ENCODE measurements around the gene SMIM35.

SMIM35 gene

DNA sequence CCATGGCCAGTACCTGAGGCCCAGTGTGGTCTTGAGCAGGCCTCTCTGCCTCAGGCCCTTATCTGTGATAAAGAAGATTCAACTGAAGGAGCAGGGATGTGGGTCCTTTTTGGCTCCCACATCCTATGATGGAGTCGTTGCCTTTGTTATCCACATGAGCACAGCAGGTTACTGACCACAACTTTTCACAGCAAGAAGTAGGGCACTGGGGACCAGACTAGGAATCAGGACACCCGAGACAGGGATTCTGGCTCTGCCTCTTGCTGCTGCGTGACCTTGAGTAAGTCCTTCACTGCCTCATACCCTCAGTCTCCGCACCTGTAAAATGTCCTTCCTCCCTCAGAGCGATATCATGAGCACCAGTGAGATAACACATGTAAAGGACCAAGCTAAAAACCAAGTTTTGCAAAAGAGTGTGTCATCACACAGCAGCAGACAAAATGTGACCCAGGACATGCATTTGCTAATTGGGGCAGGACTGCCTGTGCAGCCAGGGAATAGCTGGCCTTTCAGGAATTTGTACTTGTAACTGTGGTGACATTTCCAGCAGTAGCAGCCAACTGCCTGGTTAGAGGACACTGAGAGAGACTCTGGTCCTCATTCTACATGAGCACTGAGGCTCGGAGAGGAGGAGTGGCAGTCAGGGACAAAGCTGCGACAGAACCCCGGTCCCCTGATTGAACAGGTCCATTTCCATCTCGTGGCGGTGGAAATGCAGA is 13.2 kb upstream of the SMIM35 start:
- H3K4me1 Mint-ChIP-seq, result no peaks in the 10 kb centered on the region
- peaks cover 0 to 14% of the 10 kb centered on the region in 2 donors for H3K27me3 Mint-ChIP-seq
- no peak for DNase-seq
- ATAC-seq (replicated peaks), result no peak
- no peak overlapping the region for H3K4me3 Mint-ChIP-seq
- H3K36me3 Mint-ChIP-seq, result no peaks in the 10 kb centered on the region
- H3K9me3 Mint-ChIP-seq, result no peaks in the 10 kb centered on the region
- H3K27ac Mint-ChIP-seq, result no peak overlapping the region

DNA sequence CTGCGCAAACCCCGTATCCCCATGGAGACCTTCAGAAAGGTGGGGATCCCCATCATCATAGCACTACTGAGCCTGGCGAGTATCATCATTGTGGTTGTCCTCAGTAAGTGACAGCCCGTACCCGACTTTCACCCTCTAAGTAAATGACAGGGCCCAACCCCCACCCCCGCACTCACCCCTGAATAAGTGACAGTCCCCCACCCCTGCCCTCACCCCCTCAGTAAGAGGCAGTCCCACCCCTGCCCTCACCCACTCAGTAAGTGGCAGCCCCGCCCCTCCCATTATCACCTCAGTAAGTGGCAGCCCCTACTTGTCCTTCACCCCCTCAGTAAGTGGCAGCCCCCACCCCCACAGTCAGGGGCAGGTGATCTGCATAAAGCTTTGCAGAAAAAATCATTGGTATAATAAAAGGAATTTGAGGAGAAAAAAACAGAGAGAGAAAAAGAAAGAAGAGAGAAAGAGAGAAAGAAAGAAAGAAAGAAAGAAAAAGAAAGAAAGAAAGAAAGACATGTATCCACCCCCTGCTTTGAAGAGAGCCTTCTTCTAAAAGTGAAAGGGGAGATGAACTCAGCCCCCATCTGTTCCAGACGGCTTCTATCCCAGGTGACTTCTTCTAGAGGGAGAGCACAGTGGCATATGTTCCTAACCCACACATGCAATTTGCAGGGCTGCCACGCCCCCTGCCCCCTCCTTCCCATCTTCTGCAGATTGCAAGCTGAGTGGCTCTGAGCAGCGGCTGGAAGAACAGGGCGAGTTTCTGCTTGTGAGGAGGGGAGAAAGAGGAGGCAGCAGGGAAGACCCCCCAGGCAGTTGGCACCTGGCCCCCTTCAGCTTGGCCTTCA is 12.5 kb upstream of the SMIM35 start:
- Mint-ChIP-seq H3K4me1 (no peaks in the 10 kb centered on the region), H3K4me3 (no peak overlapping the region), H3K36me3 (no peaks in the 10 kb centered on the region), H3K27ac (no peak overlapping the region), H3K9me3 (no peaks in the 10 kb centered on the region), H3K27me3 (peaks cover 0 to 14% of the 10 kb centered on the region in 2 donors)
- ATAC-seq (replicated peaks), result no peak
- DNase-seq, result no peak

DNA sequence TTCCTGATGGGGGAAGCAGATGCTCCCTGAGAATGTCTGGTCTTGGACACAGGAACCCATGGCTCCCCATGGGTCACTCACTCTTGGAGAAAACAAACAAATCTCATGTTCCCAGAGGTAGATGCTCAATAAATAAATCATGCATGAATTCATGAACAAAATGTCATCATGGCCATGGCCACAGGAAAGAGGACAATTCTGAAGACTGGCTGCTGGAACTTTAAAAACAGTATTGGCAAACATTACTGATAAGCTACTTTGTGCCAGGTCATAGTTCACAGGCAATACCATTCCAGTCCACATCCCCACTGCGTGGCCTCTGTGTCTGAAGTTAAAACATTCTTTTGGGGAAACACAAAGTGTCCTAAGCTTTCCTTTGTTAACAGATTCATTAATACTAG is 9.2 kb upstream of the SMIM35 start:
- no peak overlapping the region for H3K4me3 Mint-ChIP-seq
- H3K27me3 Mint-ChIP-seq, result peaks cover 0 to 14% of the 10 kb centered on the region in 2 donors
- no peak for ATAC-seq (replicated peaks)
- no peak overlapping the region for H3K27ac Mint-ChIP-seq
- H3K36me3 Mint-ChIP-seq, result no peaks in the 10 kb centered on the region
- no peaks in the 10 kb centered on the region for H3K9me3 Mint-ChIP-seq
- H3K4me1 Mint-ChIP-seq, result no peaks in the 10 kb centered on the region
- no peak for DNase-seq

DNA sequence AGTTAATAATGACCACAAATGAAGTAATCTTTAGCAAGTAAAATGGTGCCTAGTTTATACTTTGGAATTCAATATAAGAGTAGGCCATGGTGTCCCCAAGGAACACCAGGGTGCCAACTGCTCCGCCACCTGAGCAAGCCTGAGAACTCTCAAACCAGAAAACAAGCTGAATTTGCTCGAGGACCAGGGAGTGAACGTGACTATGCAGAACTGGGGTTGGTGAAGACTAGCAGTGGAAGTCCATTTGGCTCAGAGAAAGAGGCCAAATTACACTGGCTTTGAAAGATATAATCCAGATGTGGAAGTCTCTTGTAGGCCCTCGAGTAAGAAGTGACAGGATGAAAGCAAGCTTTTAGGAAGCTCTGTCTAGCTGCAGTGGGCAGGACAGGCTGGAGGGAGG is 8.7 kb upstream of the SMIM35 start:
- H3K36me3 Mint-ChIP-seq, result no peaks in the 10 kb centered on the region
- no peaks in the 10 kb centered on the region for H3K9me3 Mint-ChIP-seq
- H3K4me1 Mint-ChIP-seq, result no peaks in the 10 kb centered on the region
- H3K4me3 Mint-ChIP-seq, result no peak overlapping the region
- H3K27ac Mint-ChIP-seq, result no peak overlapping the region
- DNase-seq, result no peak
- peaks cover 0 to 14% of the 10 kb centered on the region in 2 donors for H3K27me3 Mint-ChIP-seq
- ATAC-seq (replicated peaks), result no peak

DNA sequence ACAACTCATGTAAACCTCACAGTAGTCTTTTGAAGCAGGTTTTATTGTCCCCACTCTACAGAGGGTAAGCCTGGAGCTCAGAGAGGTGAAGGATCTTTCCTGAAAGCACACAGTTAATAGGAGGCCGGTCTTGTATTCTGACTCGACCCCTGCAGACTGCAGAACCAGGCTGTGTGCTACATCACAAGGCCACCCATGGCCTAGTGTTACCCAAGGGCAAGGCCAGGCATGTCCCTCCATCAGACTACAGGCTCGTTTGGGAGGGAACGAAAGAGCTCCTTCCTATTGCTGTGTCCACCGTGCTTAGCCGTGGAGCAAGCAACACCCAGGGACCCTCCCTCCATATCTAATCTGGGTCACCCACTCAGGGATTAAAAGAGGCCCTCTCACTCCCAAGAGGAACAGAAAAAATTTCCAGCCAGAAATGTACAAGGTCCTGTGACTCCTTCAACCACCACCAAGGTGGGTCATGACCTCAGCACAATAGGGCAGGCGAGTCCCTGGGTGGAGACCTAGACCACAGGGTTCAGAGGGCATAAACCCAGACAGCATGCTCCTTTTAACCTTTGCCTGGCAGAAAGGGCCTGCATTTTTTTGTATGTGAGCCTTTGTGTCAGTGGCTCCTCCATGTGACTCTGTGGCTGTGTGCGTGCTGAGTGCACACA is 6.3 kb upstream of the SMIM35 start:
- Mint-ChIP-seq H3K27ac (no peak overlapping the region), H3K9me3 (peaks cover 0 to 5% of the 10 kb centered on the region in 2 donors), H3K4me3 (no peak overlapping the region), H3K27me3 (peaks cover 0 to 11% of the 10 kb centered on the region in 2 donors), H3K36me3 (peaks cover 5 to 6% of the 10 kb centered on the region in 2 donors), H3K4me1 (peaks cover 9 to 10% of the 10 kb centered on the region in 2 donors)
- DNase-seq (no peak), ATAC-seq (replicated peaks) (peak; percentile 42 to 47)

DNA sequence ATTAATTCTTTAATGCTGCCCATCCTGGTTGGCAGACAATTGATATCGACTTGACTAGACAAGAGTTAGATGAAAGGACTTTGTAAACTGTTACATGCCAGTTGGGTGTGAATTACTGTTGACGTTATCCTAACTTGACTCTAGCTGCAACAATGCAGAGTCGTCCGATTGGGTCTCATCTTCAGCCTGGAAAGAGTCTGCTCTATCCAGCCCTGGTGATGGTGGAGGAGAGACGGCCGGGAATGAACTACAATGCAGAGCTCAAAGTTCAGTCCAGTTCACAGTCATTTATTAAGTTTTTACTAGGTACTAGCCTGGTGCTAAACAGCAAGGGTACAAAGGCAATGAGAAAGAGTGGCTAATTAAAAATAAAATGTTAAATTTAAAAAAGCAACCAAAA is 4.9 kb upstream of the SMIM35 start:
- Mint-ChIP-seq H3K4me1 (peaks cover 9 to 10% of the 10 kb centered on the region in 2 donors), H3K27me3 (peaks cover 0 to 4% of the 10 kb centered on the region in 2 donors), H3K4me3 (no peak overlapping the region), H3K9me3 (peaks cover 4 to 13% of the 10 kb centered on the region in 2 donors), H3K27ac (no peak overlapping the region), H3K36me3 (peaks cover 13% of the 10 kb centered on the region in 2 donors)
- DNase-seq, result no peak
- no peak for ATAC-seq (replicated peaks)

DNA sequence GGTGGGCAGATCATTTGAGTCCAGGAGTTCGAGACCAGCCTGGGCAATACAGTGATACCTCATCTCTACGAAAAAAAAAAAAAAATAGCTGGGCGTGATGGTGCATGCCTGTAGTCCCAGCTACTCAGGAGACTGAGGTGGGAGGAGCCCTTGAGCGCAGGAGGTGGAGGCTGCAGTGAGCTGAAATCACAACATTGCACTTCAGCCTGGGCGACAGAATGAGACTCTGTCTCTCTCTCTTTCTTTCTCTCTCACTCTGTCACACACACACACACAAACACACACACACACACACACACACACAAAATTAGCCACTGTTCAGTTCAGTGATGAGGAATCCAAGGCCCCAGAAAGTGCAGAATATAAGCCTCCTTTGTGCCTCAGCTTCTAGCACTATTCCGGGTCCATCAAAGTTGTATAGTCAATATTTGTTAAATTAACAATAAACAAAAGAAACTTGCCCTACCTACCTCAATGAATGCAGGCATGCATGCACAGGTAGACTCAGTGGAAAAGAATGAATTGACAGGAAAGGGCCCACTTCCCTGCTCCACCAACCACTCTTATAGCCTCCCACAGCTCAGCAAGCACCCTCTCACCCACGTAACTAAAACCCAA is 3.9 kb upstream of the SMIM35 start:
- Mint-ChIP-seq H3K27ac (no peak overlapping the region), H3K36me3 (peaks cover 17 to 18% of the 10 kb centered on the region in 2 donors), H3K4me3 (no peak overlapping the region), H3K27me3 (no peaks in the 10 kb centered on the region), H3K4me1 (peaks cover 9 to 10% of the 10 kb centered on the region in 2 donors), H3K9me3 (peaks cover 9 to 17% of the 10 kb centered on the region in 2 donors)
- DNase-seq, result no peak
- no peak for ATAC-seq (replicated peaks)

DNA sequence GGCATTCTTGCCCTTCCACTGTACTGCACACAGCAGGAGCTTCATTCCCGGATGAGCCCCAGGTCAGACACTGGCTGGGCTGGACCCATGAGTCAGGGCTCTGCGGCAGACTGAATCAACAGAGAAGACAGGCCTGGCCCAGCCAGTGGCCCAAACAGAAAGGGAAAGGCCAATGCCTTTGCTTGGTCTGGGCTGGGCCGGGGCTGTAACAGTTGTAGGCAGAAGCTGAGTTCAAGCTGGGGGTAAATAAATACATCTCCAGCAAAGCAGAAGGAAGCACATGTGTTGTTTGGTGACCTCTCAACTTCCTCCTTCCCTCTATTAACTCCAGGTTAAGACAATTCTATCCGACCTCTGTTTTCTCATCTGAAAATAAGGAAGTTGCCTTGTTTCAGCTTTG is 1.8 kb upstream of the SMIM35 start:
- DNase-seq (no peak), ATAC-seq (replicated peaks) (peak; percentile 27 to 35)
- H3K9me3 Mint-ChIP-seq, result peaks cover 9 to 17% of the 10 kb centered on the region in 2 donors
- no peak overlapping the region for H3K4me3 Mint-ChIP-seq
- peaks cover 12 to 16% of the 10 kb centered on the region in 2 donors for H3K4me1 Mint-ChIP-seq
- peaks cover 17 to 18% of the 10 kb centered on the region in 2 donors for H3K36me3 Mint-ChIP-seq
- no peak overlapping the region for H3K27ac Mint-ChIP-seq
- no peaks in the 10 kb centered on the region for H3K27me3 Mint-ChIP-seq

DNA sequence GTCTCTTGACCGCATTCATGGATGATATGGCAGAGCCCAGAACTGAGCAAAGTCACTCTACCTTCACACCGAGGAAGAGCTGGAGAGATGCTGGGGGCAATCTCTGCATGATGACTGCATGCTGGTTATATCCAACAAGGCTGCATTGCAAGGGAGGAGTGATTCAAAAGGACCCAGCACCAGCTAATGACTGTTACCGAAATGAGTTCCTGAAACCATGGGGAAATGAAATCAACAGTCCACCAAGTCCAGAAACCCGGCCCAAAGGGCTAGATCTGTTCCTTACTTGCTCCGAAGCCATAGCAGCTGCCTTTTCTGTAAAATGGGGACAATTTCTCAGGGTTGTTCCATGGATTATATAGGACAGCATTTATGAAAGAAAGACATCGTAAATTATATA is 1.2 kb upstream of the SMIM35 start:
- H3K27me3 Mint-ChIP-seq, result no peaks in the 10 kb centered on the region
- ATAC-seq (replicated peaks), result no peak
- H3K4me1 Mint-ChIP-seq, result peaks cover 15 to 16% of the 10 kb centered on the region in 2 donors
- DNase-seq, result no peak
- H3K27ac Mint-ChIP-seq, result no peak overlapping the region
- H3K9me3 Mint-ChIP-seq, result peaks cover 9 to 17% of the 10 kb centered on the region in 2 donors
- peaks cover 17 to 18% of the 10 kb centered on the region in 2 donors for H3K36me3 Mint-ChIP-seq
- no peak overlapping the region for H3K4me3 Mint-ChIP-seq

DNA sequence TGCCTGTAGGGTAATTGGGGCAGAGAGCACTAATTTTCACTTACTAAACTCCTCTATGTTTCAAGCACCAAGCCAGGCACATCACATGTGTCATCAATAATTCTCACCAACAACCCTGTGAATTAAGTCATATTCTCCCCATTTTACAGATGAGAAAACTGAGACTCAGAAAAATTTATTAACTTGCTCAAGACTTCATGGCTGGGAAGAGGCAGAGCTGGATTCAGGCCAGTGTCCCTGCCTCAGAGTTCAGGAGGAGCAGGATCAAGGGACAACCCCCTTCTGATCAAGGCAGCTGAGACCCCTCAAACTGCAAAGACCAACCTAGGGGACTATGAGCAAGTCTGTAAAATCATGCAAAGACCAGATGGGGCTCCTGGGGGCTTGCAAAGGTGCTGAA is 2.1 kb downstream of the SMIM35 start:
- peaks cover 9 to 17% of the 10 kb centered on the region in 2 donors for H3K9me3 Mint-ChIP-seq
- no peak overlapping the region for H3K4me3 Mint-ChIP-seq
- peaks cover 17 to 18% of the 10 kb centered on the region in 2 donors for H3K36me3 Mint-ChIP-seq
- H3K27me3 Mint-ChIP-seq, result peaks cover 4 to 19% of the 10 kb centered on the region in 2 donors
- H3K27ac Mint-ChIP-seq, result no peak overlapping the region
- no peak for ATAC-seq (replicated peaks)
- peaks cover 16% of the 10 kb centered on the region in 2 donors for H3K4me1 Mint-ChIP-seq
- DNase-seq, result no peak

DNA sequence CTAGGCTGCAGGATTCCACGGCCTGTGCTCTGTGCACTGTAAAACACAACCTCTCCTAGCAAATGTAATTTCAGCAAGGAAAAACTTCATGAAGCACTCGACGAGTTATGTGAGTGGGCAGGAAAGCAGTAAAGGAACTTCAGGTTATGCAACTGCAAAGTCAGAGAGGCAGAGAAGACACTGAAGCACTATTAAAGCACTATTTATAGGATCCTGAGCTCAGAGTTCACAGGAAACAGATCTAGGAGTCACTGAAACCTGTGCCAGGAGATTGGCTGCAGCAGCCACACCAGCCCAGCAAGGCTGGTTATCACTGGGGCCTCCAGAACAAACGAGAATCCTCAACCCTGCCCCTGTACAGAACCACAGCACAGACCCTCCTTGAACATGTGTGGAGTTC is 2.5 kb downstream of the SMIM35 start:
- peaks cover 17 to 18% of the 10 kb centered on the region in 2 donors for H3K36me3 Mint-ChIP-seq
- H3K27ac Mint-ChIP-seq, result no peak overlapping the region

DNA sequence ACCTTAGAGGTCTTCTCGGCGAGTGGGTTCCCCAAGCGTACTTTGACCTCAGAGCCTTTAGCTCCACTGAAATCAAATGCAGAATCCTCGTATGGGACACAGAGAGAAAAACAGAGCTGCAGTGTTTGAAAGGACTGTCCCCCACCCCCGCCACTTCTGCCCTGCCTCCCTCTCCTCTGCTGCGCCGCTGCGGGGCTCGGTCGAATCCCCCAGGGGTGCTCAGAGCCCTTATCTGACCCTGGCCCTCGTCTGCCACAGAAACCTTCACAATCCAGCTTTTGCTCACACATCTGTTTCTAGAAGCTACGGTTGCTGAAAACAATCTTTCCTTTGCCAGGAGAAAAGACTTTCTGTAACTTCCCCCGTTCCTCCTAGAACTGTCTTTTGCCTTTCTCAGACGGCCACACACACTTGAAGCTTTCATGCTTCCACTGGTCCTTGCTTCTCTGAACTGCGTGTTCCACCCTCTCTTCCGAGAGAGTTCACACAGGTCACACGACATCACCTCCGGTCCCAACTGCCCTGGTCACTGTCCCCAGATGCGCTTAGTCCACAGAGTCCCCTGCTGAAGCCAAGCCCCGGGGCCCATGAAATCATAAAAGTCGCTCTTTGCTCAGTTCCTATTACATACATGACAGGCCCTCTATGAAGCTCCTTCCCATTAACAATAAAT is 3.7 kb downstream of the SMIM35 start:
- ATAC-seq (replicated peaks) (peak in 1 of 2 donors; percentile 39), DNase-seq (no peak)
- H3K4me3 Mint-ChIP-seq, result no peak overlapping the region
- no peak overlapping the region for H3K27ac Mint-ChIP-seq
- H3K27me3 Mint-ChIP-seq, result peaks cover 4 to 25% of the 10 kb centered on the region in 2 donors
- H3K9me3 Mint-ChIP-seq, result peaks cover 9 to 12% of the 10 kb centered on the region in 2 donors
- H3K4me1 Mint-ChIP-seq, result peaks cover 6 to 7% of the 10 kb centered on the region in 2 donors
- peaks cover 12% of the 10 kb centered on the region in 2 donors for H3K36me3 Mint-ChIP-seq

More for the DNA sequence above, 2.5 kb downstream of the SMIM35 start:
- peaks cover 4 to 19% of the 10 kb centered on the region in 2 donors for H3K27me3 Mint-ChIP-seq
- no peak overlapping the region for H3K4me3 Mint-ChIP-seq
- H3K9me3 Mint-ChIP-seq, result peaks cover 9 to 15% of the 10 kb centered on the region in 2 donors
- peak; percentile 39 to 60 for ATAC-seq (replicated peaks)
- H3K4me1 Mint-ChIP-seq, result peaks cover 16% of the 10 kb centered on the region in 2 donors
- no peak for DNase-seq

DNA sequence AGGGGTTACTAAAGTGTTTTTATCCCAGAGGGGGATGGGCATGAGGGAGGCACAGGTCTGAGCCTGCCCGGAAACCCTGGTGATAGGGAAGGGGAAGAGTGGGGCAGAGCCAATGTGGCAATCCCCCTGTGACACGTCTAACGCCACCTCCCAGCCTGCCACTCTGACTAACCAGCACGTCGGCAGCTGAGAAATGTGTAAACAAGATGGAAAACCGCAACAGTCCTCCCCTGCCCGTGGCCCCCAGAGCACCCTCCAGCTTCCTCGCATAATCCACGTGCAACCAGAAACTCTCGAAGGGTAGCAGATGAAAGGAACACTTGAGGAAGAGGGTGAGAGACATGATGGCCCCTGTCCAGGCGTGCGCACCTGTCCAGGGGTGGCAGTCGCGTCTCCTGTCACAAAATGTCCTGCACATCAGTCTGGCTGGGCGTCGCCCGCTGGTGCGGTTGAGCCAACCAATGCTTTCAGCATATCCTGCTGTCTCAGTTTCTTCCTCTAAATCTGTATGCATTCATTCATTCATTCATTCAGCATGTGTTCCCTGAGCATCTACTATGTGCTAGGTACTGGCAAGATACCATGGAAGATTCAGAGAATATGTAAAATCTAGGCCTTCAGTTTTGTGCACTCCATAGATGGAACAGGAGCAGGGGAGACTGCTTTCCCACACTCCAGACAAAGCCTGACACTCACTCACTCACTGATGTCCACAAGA is 5.4 kb downstream of the SMIM35 start:
- H3K9me3 Mint-ChIP-seq, result peaks cover 3% of the 10 kb centered on the region in 2 donors
- no peak overlapping the region for H3K27ac Mint-ChIP-seq
- H3K27me3 Mint-ChIP-seq, result peaks cover 10 to 25% of the 10 kb centered on the region in 2 donors
- H3K4me1 Mint-ChIP-seq, result peaks cover 9 to 10% of the 10 kb centered on the region in 2 donors
- no peak for DNase-seq
- ATAC-seq (replicated peaks), result no peak
- H3K36me3 Mint-ChIP-seq, result peaks cover 1 to 2% of the 10 kb centered on the region in 2 donors
- no peak overlapping the region for H3K4me3 Mint-ChIP-seq
